H1 (cell line): ENCODE measurements around the gene ZNF692. TPM values are rescaled to one million over a fixed set of nuclear protein-coding genes. Genes with fewer than 3 reads are reported as not detected.

Experiments
- CTCF ChIA-PET: fragments of 300-600 bp; sonication (Branson Sonifier 250); formaldehyde crosslinking; loops from one replicate; lab custom pipeline; 2021; ENCODE audit not compliant: partially characterized antibody; lab: Charles Lee
- POLR2A ChIA-PET: fragments of 300-600 bp; sonication (Branson Sonifier 250); formaldehyde crosslinking; loops from one replicate; lab custom pipeline; 2021; ENCODE audit warnings: inconsistent platforms; ENCODE audit not compliant: partially characterized antibody; lab: Charles Lee
- DNase-seq, 2 experiments: peaks; one replicate each; pipeline versions ENCODE4 v3.0.0 to v3.0.0-alpha.2; 2010 to 2022; ENCODE audit warnings: low spot score in 2 of 2, low read depth in 1 of 2, mixed read lengths in 1 of 2
- FAIRE-seq: peaks from 2 replicates; lab custom pipeline; 2011; peaks lifted over from hg19 to GRCh38; lab: Jason Lieb, UNC
- H2AFZ ChIP-seq: 2 replicates; pipeline ENCODE4 v1.8.1; 2012; ENCODE audit warnings: low read length, inconsistent platforms
- H2AK5ac ChIP-seq: 2 replicates; pipeline ENCODE4 v1.6.1; 2013; ENCODE audit warnings: low read depth, low read length
- H2BK120ac ChIP-seq: replicated peaks from 2 replicates; pipeline ENCODE3; 2013; ENCODE audit warnings: low read depth, low read length, inconsistent platforms
- H2BK12ac ChIP-seq: 2 replicates; pipeline ENCODE4 v1.6.1; 2013; ENCODE audit warnings: low read depth, low read length
- H2BK15ac ChIP-seq: 2 replicates; pipeline ENCODE4 v1.6.1; 2013; ENCODE audit warnings: low read length
- H2BK20ac ChIP-seq: 2 replicates; pipeline ENCODE4 v1.6.1; 2013; ENCODE audit warnings: low read length
- H2BK5ac ChIP-seq: 2 replicates; pipeline ENCODE4 v1.6.1; 2013; ENCODE audit warnings: low read depth, low read length
- H3K14ac ChIP-seq: 2 replicates; pipeline ENCODE4 v1.6.1; 2013; ENCODE audit warnings: inconsistent platforms; ENCODE audit not compliant: insufficient read length
- H3K18ac ChIP-seq: 2 replicates; pipeline ENCODE4 v1.6.1; 2013; ENCODE audit warnings: low read length; ENCODE audit errors: extremely low read depth
- H3K23ac ChIP-seq: 2 replicates; pipeline ENCODE4 v1.6.1; 2013; ENCODE audit warnings: inconsistent platforms; ENCODE audit not compliant: insufficient read length
- H3K23me2 ChIP-seq: 2 replicates; pipeline ENCODE4 v1.6.1; 2013; ENCODE audit warnings: low read depth, low read length
- H3K27ac ChIP-seq: 2 replicates; pipeline ENCODE4 v1.6.1; 2011; ENCODE audit warnings: low read depth, low read length, inconsistent platforms
- H3K27me3 ChIP-seq, 4 experiments: replicated peaks in 1 of 4; 1 replicate in 1 of 4; 2 replicates in 3 of 4; pipeline versions ENCODE4 v1.6.1 to v1.8.1; 2011 to 2013; ENCODE audit warnings: low read length in 3 of 4, mild to moderate bottlenecking in 3 of 4, inconsistent platforms in 2 of 4, mixed read lengths in 2 of 4, moderate library complexity in 1 of 4; ENCODE audit not compliant: control insufficient read depth in 3 of 4, insufficient read depth in 3 of 4; ENCODE audit errors: extremely low read depth in 1 of 4
- H3K36me3 ChIP-seq, 4 experiments: 2 replicates each; pipeline versions ENCODE4 v1.6.1 to v1.8.1; 2011 to 2013; ENCODE audit warnings: mild to moderate bottlenecking in 4 of 4, low read length in 3 of 4, moderate library complexity in 2 of 4, control low read depth in 1 of 4, inconsistent platforms in 1 of 4; ENCODE audit not compliant: insufficient read depth in 4 of 4, control insufficient read depth in 2 of 4
- H3K4ac ChIP-seq: replicated peaks from 2 replicates; pipeline ENCODE3; 2013; ENCODE audit warnings: low read length, low read depth, mixed read lengths, inconsistent platforms; ENCODE audit not compliant: insufficient read length
- H3K4me1 ChIP-seq, 4 experiments: replicated peaks in 1 of 4; 1 replicate in 1 of 4; 2 replicates in 3 of 4; pipeline versions ENCODE4 v1.6.1 to v1.8.1; 2011 to 2013; ENCODE audit warnings: low read length in 3 of 4, inconsistent platforms in 2 of 4, mixed read lengths in 1 of 4; ENCODE audit not compliant: insufficient read depth in 4 of 4, control insufficient read depth in 3 of 4
- H3K4me2 ChIP-seq, 2 experiments: 2 replicates each; pipeline versions ENCODE4 v1.6.1 to v1.8.1; 2011 to 2013; ENCODE audit warnings: low read depth in 2 of 2, low read length in 2 of 2, control low read depth in 1 of 2, inconsistent platforms in 1 of 2, mild to moderate bottlenecking in 1 of 2; ENCODE audit not compliant: insufficient read depth in 1 of 2
- H3K4me3 ChIP-seq, 4 experiments: fragments of 200-600, 300-600 bp in 1 of 4; sonication (generic), shearing (Covaris generic), sonication (Bioruptor Twin) in 1 of 4; 2 replicates each; pipeline versions ENCODE4 v1.5.1 to v1.8.1; 2011 to 2016; ENCODE audit warnings: low read length in 4 of 4, low read depth in 3 of 4, control low read depth in 2 of 4, inconsistent platforms in 2 of 4, mild to moderate bottlenecking in 2 of 4, mixed read lengths in 1 of 4, moderate library complexity in 1 of 4; ENCODE audit not compliant: insufficient read depth in 2 of 4; ENCODE audit errors: extremely low read depth in 1 of 4
- H3K56ac ChIP-seq: replicated peaks from 2 replicates; pipeline ENCODE3; 2013; ENCODE audit warnings: low read depth, mild to moderate bottlenecking, mixed read lengths, low read length, inconsistent platforms; ENCODE audit not compliant: insufficient read length
- H3K79me1 ChIP-seq: 2 replicates; pipeline ENCODE4 v1.6.1; 2013; ENCODE audit warnings: low read depth, low read length, control low read depth
- H3K79me2 ChIP-seq, 2 experiments: 2 replicates each; pipeline versions ENCODE4 v1.6.1 to v1.8.1; 2012 to 2013; ENCODE audit warnings: low read length in 2 of 2, mild to moderate bottlenecking in 2 of 2, inconsistent platforms in 1 of 2; ENCODE audit not compliant: insufficient read depth in 2 of 2, control insufficient read depth in 1 of 2
- H3K9ac ChIP-seq, 4 experiments: replicated peaks in 1 of 4; 1 replicate in 1 of 4; 2 replicates in 3 of 4; pipeline versions ENCODE4 v1.6.1 to v1.8.1; 2011 to 2013; ENCODE audit warnings: low read depth in 3 of 4, low read length in 3 of 4, control low read depth in 2 of 4, mild to moderate bottlenecking in 2 of 4, moderate library complexity in 2 of 4, inconsistent platforms in 1 of 4; ENCODE audit errors: extremely low read depth in 1 of 4
- H3K9me3 ChIP-seq, 2 experiments: 2 replicates each; pipeline versions ENCODE4 v1.6.1 to v1.8.1; 2012 to 2013; ENCODE audit warnings: mild to moderate bottlenecking in 2 of 2, moderate library complexity in 2 of 2, control low read depth in 1 of 2, inconsistent platforms in 1 of 2, low read depth in 1 of 2, low read length in 1 of 2, mixed read lengths in 1 of 2; ENCODE audit not compliant: insufficient read depth in 2 of 2
- H4K20me1 ChIP-seq, 2 experiments: replicated peaks in 1 of 2; 2 replicates each; pipeline versions ENCODE3 to v1.8.1; 2011 to 2013; ENCODE audit warnings: inconsistent platforms in 2 of 2, low read length in 2 of 2, mild to moderate bottlenecking in 1 of 2; ENCODE audit not compliant: insufficient read depth in 2 of 2, control insufficient read depth in 1 of 2
- H4K5ac ChIP-seq: 2 replicates; pipeline ENCODE4 v1.6.1; 2013; ENCODE audit warnings: low read length, low read depth, mixed read lengths, inconsistent platforms; ENCODE audit not compliant: insufficient read length
- H4K8ac ChIP-seq: 2 replicates; pipeline ENCODE4 v1.8.0; 2013; ENCODE audit warnings: mild to moderate bottlenecking, moderate library complexity, low read length, inconsistent platforms; ENCODE audit not compliant: insufficient read depth; ENCODE audit errors: extremely low read depth
- H4K91ac ChIP-seq: replicated peaks from 2 replicates; pipeline ENCODE3; 2013; ENCODE audit warnings: low read length, mixed read lengths, inconsistent platforms; ENCODE audit not compliant: insufficient read length
- ATF3 ChIP-seq: IDR thresholded peaks from 2 replicates; pipeline ENCODE4 v1.6.1; 2011; ENCODE audit warnings: low read depth, mild to moderate bottlenecking, low read length; ENCODE audit not compliant: insufficient read depth
- BCL11A ChIP-seq, 2 experiments: IDR thresholded peaks; one replicate each; pipeline ENCODE4 v1.6.1; 2011; ENCODE audit warnings: low read depth in 2 of 2, low read length in 2 of 2, mild to moderate bottlenecking in 2 of 2
- CHD2 ChIP-seq: IDR thresholded peaks from 2 replicates; pipeline ENCODE4 v1.6.1; 2012; ENCODE audit warnings: low read length, improper control_type of control experiment
- HDAC6 ChIP-seq: IDR thresholded peaks from one replicate; pipeline ENCODE4 v1.7.1; 2012; ENCODE audit warnings: low read depth, mild to moderate bottlenecking, inconsistent platforms, low read length, moderate library complexity
- MAFK ChIP-seq: IDR thresholded peaks from 2 replicates; pipeline ENCODE4 v1.6.1; 2012; ENCODE audit warnings: low read depth, mild to moderate bottlenecking, improper control_type of control experiment, low read length
- NANOG ChIP-seq: IDR thresholded peaks from 2 replicates; pipeline ENCODE4 v1.6.1; 2011; ENCODE audit warnings: low read length, low read depth, mild to moderate bottlenecking, inconsistent platforms; ENCODE audit not compliant: insufficient read depth, poor library complexity, severe bottlenecking
- NRF1 ChIP-seq: IDR thresholded peaks from 2 replicates; pipeline ENCODE4 v1.6.1; 2011; ENCODE audit warnings: mild to moderate bottlenecking, low read depth, low read length, improper control_type of control experiment
- PHF8 ChIP-seq: fragments of 200-600 bp; sonication (generic); conservative IDR thresholded peaks from 2 replicates; pipeline ENCODE4 v1.7.1; 2012; ENCODE audit warnings: low read depth, mild to moderate bottlenecking, inconsistent platforms, low read length, moderate library complexity
- RFX5 ChIP-seq: IDR thresholded peaks from 2 replicates; pipeline ENCODE4 v1.6.1; 2011; ENCODE audit warnings: low read depth, low read length, improper control_type of control experiment, borderline replicate concordance
- SP2 ChIP-seq: IDR thresholded peaks from 2 replicates; pipeline ENCODE4 v1.6.1; 2012; ENCODE audit warnings: mild to moderate bottlenecking, low read length, inconsistent platforms
- SP4 ChIP-seq: IDR thresholded peaks from 2 replicates; pipeline ENCODE4 v1.6.1; 2012; ENCODE audit warnings: low read length, inconsistent platforms
- TCF12 ChIP-seq: IDR thresholded peaks from 2 replicates; pipeline ENCODE4 v1.6.1; 2011; ENCODE audit warnings: low read depth, mild to moderate bottlenecking, low read length
- WGBS, 2 experiments: shearing (Covaris generic) in 1 of 2; methylation state at CpG; one replicate each; pipeline versions ENCODE4 v1.1.6 to v1.1.7; 2013 to 2015; ENCODE audit warnings: low lambda C conversion rate in 2 of 2, mixed read lengths in 2 of 2, inconsistent platforms in 1 of 2, low coverage in 1 of 2, missing lambda C conversion rate in 1 of 2; ENCODE audit not compliant: insufficient replicate concordance in 2 of 2, insufficient coverage in 1 of 2, insufficient read length in 1 of 2; ENCODE audit errors: extremely low coverage in 1 of 2, missing lambda C conversion rate in 1 of 2; 5-methylcytosine and 5-hydroxymethylcytosine counted together
- polyA plus RNA-seq, 7 experiments: library from polyadenylated mRNA; depleted of rRNA in 3 of 7; stranded (reverse) in 5 of 7; unstranded in 2 of 7; fragments of >200 nt in 5 of 7; fragments of 200-250 nt in 2 of 7; gene quantifications; 1 replicate in 5 of 7; 2 replicates in 1 of 7; 4 replicates in 1 of 7; pipeline versions ENCODE4 v1.2.1 to v1.2.3, GENCODE V29; 2011 to 2013; ENCODE audit warnings: missing spikeins in 2 of 7, mixed read lengths in 2 of 7
- total RNA-seq: library from RNA; stranded (reverse); fragmentation: NEBNext Ultra II Directional; extraction: Animal tissue kit (Norgen Biotek cat#: 25700); gene quantifications from 2 replicates; pipeline ENCODE4 v1.2.1, GENCODE V29; 2021

The ZNF692 gene
- total and polyA plus RNA-seq, 2 of the 8 experiments (the other 6 are each of a cell fraction or from before 2014, with no cell fraction given), result 38.4 to 52.3 TPM

- H3K79me1 ChIP-seq, result peaks cover 7% of the 10 kb centered on the region
- peaks cover 2 to 3% of the 10 kb centered on the region in 2 experiments for H4K20me1 ChIP-seq
- peaks cover 0 to 5% (median 2%) of the 10 kb centered on the region in 4 experiments; a peak in 3 of 7 replicates for H3K4me1 ChIP-seq
- H4K8ac ChIP-seq, result peak within 1 kb of the TSS; percentile 88
- DNase-seq, result peak; percentile 91 to 95
- H3K79me2 ChIP-seq, result peaks cover 0 to 15% of the 10 kb centered on the region in 2 experiments; a peak in 2 of 4 replicates
- peak within 1 kb of the TSS; percentile 78 to 88 (median 84) for H3K4me3 ChIP-seq
- peak within 1 kb of the TSS; percentile 59 for H3K23ac ChIP-seq
- H4K5ac ChIP-seq, result peak within 1 kb of the TSS; percentile 49
- H2AFZ ChIP-seq, result peak within 1 kb of the TSS; percentile 88
- H3K14ac ChIP-seq, result peak within 1 kb of the TSS; percentile 35
- H4K91ac ChIP-seq, result peak within 1 kb of the TSS; percentile 83
- H3K27me3 ChIP-seq, result peaks cover 0 to 2% (median 0%) of the 10 kb centered on the region in 4 experiments; a peak in 1 of 7 replicates
- peak within 1 kb of the TSS; percentile 75; the same call in 1 of the 2 replicates for H2BK12ac ChIP-seq
- peak within 1 kb of the TSS; percentile 82 to 89 (median 83) for H3K9ac ChIP-seq
- peak within 1 kb of the TSS; percentile 70 for H3K56ac ChIP-seq
- H2BK20ac ChIP-seq, result no peak within 1 kb of the TSS
- H3K4me2 ChIP-seq, result peak within 1 kb of the TSS; percentile 78
- H3K18ac ChIP-seq, result peak within 1 kb of the TSS; percentile 90
- H3K36me3 ChIP-seq, result no peaks in the 10 kb centered on the region
- peak within 1 kb of the TSS; percentile 75 for H3K4ac ChIP-seq
- H2BK5ac ChIP-seq, result peak within 1 kb of the TSS; percentile 91; the same call in 1 of the 2 replicates
- H3K27ac ChIP-seq, result peak within 1 kb of the TSS; percentile 77
- H3K23me2 ChIP-seq, result peaks cover 9% of the 10 kb centered on the region; the same call in 1 of the 2 replicates
- no peak within 1 kb of the TSS for H2BK120ac ChIP-seq
- no peak within 1 kb of the TSS for H2AK5ac ChIP-seq
- FAIRE-seq, result no peak
- POLR2A ChIA-PET, result interaction anchor here (0.6 to 7.3 kb wide), 11 partner anchors 11 to 1898 kb away, joined by 3 to 69 read pairs (median 6); partner anchors contain the start of genes PGBD2, SH3BP5L and ZNF692
- H3K9me3 ChIP-seq, result no peaks in the 10 kb centered on the region
- H2BK15ac ChIP-seq, result no peak within 1 kb of the TSS
- CTCF ChIA-PET, result interaction anchor here (0.8 to 2.6 kb wide), 9 partner anchors 9 to 86 kb away, joined by 3 to 12 read pairs (median 7); partner anchors contain the start of genes SH3BP5L and ZNF692
- 0% methylated on average over 15 of the region's 48 CpGs; no CpG with 5 or more reads in 1 of the 2 experiments for WGBS, 2 experiments
- peak; percentile 31; the same call in 1 of the 2 replicates for TF ChIP-seq SP2
- TF ChIP-seq MAFK, result no peak
- no peak for TF ChIP-seq HDAC6
- TF ChIP-seq PHF8, result 0 out of 2 replicates have a peak, but pooled peaks have one; percentile 11
- TF ChIP-seq RFX5, result peak; percentile 95
- no peak for TF ChIP-seq TCF12
- peak; percentile 61 for TF ChIP-seq CHD2
- no peak for TF ChIP-seq NRF1
- TF ChIP-seq SP4, result no peak; the same call in 1 of the 2 replicates
- TF ChIP-seq BCL11A (IDR thresholded peaks at IDR 0.05; ENCODE audit: low read depth in 2 of 2, low read length in 2 of 2), result no peak
- TF ChIP-seq NANOG, result no peak
- no peak for TF ChIP-seq ATF3
These were observed 21.0 kb downstream of the ZNF692 start, which contains the start of gene ZNF672 for GRCh38 chr1:248837781-248838356. Gene ZNF672, plus strand, starts transcription at chr1:248838224. Its CDS starts 9,051 bp downstream, at chr1:248847275.
